Mucosa of descending colon (tissue), 3 donors: ENCODE results near the gene C19orf47. TPM values are rescaled to one million over a fixed set of nuclear protein-coding genes. Genes with fewer than 3 reads are reported as not detected.
A peak's percentile ranks its signal among the peaks of the same experiment; 100 is the strongest.

ENCODE experiments used
- ATAC-seq: fragments of 200-7000 bp; cut with Tn5 transposase; one replicate; pipeline ENCODE4 v1.9.1; 2020; ENCODE audit warnings: mild to moderate bottlenecking, moderate library complexity
- DNase-seq, 3 donors: peaks; one replicate each; pipeline ENCODE4 v3.0.0-alpha.2; 2020
- H3K36me3 ChIP-seq: fragments of 200-600 bp; one replicate; pipeline ENCODE4 v1.8.0; 2021; ENCODE audit warnings: low read depth, mild to moderate bottlenecking
- H3K4me1 ChIP-seq: fragments of 200-600 bp; one replicate; pipeline ENCODE4 v1.8.0; 2021; ENCODE audit warnings: low read depth, mild to moderate bottlenecking
- H3K4me3 ChIP-seq: fragments of 200-600 bp; one replicate; pipeline ENCODE4 v1.8.0; 2021; ENCODE audit warnings: mild to moderate bottlenecking
- H3K9me3 ChIP-seq: fragments of 200-600 bp; one replicate; pipeline ENCODE4 v1.8.0; 2021; ENCODE audit warnings: mild to moderate bottlenecking
- intact Hi-C, 2 donors: fragments of 100-400 bp; cut with DNase I in 1 of 2; cut with micrococcal nuclease in 1 of 2; formaldehyde crosslinking; loops; one replicate each; pipeline versions ENCODE4 v1.11.0 to v1.11.1; 2022; cut with DNase I, micrococcal nuclease
- total RNA-seq, 3 donors: library from RNA; stranded (reverse); fragmentation: NEBNext Ultra II Directional in 2 of 3; extraction: Animal tissue kit (Norgen Biotek cat#: 25700) in 2 of 3; gene quantifications; one replicate each; pipeline versions ENCODE4 v1.2.1 to v1.2.4, GENCODE V29; 2021 to 2023
- TF ChIP-seq, protein P1 (sequence below): fragments of 200-600 bp; IDR thresholded peaks from one replicate; pipeline ENCODE4 v1.8.0; 2022; ENCODE audit warnings: antibody characterized with exemption, mild to moderate bottlenecking
- donor health status: DM: no; HTN: no; CAD: no; lungs with moderate emphysema.
- donor health status: DM: no; HTN: no; CAD: no.
- donor health status: DM: no; HTN: yes; CAD: no.

C19orf47 gene
- total RNA-seq, 3 donors from 2014 or later, result 12.1 to 21.2 (median 12.5) TPM

DNA sequence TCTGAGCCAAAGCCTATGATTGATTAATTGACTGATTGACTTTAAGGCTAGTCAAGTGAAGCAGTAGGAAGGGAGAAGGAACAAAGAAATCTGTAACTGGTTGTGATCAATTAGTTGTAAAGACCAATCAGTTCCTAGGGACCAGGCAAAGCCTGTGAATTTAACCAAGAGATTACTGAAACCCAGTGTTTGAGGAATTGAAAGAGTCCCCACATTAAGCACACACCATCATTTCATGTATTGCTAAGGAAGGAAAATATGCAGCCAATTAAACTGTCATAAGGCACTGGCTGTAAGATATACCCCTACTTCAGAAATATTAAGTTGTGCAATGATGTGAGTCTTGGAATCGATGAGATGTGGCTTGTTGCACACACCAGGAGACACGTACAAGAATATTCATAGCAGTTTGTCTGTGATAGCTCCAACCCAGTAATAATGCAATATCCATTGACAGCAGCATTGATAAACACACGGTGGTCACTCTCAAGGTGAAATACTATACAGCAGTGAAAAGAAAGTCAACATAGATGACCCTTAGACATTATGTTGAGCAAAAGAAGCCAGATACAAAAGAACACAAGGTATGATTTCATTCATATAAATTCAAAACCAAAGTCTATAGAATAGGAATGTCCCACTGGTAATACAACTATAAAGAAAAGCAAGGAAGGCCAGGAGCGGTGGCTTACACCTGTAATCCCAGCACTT, 9.0 kb downstream of the C19orf47 start:
- Histone ChIP-seq H3K36me3 (no peaks in the 10 kb centered on the region), H3K9me3 (no peaks in the 10 kb centered on the region), H3K4me1 (no peaks in the 10 kb centered on the region), H3K4me3 (no peak overlapping the region)
- intact Hi-C loops, result no loop called here
- TF ChIP-seq, protein P1, sequence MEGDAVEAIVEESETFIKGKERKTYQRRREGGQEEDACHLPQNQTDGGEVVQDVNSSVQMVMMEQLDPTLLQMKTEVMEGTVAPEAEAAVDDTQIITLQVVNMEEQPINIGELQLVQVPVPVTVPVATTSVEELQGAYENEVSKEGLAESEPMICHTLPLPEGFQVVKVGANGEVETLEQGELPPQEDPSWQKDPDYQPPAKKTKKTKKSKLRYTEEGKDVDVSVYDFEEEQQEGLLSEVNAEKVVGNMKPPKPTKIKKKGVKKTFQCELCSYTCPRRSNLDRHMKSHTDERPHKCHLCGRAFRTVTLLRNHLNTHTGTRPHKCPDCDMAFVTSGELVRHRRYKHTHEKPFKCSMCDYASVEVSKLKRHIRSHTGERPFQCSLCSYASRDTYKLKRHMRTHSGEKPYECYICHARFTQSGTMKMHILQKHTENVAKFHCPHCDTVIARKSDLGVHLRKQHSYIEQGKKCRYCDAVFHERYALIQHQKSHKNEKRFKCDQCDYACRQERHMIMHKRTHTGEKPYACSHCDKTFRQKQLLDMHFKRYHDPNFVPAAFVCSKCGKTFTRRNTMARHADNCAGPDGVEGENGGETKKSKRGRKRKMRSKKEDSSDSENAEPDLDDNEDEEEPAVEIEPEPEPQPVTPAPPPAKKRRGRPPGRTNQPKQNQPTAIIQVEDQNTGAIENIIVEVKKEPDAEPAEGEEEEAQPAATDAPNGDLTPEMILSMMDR, result no peak
- no peak for DNase-seq
- ATAC-seq, result no peak

DNA sequence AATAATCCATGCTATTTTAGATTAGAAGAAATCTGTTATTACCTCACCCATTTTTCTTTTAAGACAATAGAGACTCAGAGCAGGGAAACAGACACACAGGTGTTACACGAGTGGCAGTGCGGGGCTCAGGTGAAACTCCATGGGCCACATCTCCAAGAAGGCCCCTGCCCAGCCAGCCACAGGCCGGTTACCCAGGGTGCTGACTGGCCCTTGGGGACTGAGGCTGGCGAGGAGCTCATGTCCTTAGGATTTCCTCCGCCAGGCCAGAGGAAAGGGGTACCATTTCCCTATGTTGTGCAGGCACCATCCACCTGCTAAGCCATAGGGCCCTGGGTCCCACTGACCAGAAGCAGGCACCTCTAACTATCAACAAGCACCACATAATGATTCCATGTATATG, 10.6 kb downstream of the C19orf47 start:
- ATAC-seq (no peak), DNase-seq (peak in 1 of 3 donors; percentile 8)
- intact Hi-C loops, result no loop called here
- TF ChIP-seq, protein P1, result no peak
- H3K36me3 ChIP-seq, result peaks cover 6% of the 10 kb centered on the region
- no peaks in the 10 kb centered on the region for H3K4me1 ChIP-seq
- H3K4me3 ChIP-seq, result no peak overlapping the region
- no peaks in the 10 kb centered on the region for H3K9me3 ChIP-seq

DNA sequence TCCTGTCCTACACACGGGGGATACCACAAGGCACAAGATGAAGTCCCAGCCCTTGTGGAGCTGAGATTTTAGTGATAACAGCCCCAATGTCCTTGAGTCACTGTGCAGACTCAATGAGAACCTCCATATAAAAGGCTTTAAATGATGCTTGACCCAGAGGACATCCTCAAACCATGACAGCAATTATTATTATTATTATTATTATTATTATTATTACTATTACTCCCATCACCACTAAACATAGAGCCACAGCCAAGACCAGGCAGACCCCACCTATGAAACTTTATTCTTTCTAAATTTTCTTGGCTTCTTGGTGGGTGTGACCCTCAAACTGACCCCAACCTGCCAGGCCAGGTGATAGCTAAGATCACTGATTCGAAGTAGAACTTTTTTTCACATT, 11.1 kb downstream of the C19orf47 start:
- TF ChIP-seq, protein P1, result no peak
- H3K36me3 ChIP-seq, result peaks cover 6% of the 10 kb centered on the region

DNA sequence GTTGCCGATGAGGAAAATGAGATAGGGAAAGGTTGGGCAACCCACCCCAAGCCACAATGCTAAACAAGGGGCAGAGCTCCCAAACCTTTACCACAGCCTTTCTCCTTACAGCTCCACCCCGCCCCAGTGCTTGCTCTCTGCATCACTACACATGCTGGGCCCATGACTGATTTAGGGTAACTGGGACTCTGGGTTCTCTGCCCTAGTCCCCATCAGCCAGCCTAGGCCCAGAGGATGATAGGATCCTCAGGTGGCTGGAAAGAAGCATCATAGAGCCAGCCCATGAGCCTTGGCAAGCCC, 11.6 kb downstream of the C19orf47 start:
- no peak for ATAC-seq
- H3K4me1 ChIP-seq, result no peaks in the 10 kb centered on the region
- TF ChIP-seq, protein P1, result no peak
- H3K36me3 ChIP-seq, result peaks cover 6% of the 10 kb centered on the region
- DNase-seq, result no peak
- intact Hi-C loops, result no loop called here
- H3K9me3 ChIP-seq, result no peaks in the 10 kb centered on the region
- no peak overlapping the region for H3K4me3 ChIP-seq

More for the DNA sequence above, 11.1 kb downstream of the C19orf47 start:
- Histone ChIP-seq H3K4me3 (no peak overlapping the region), H3K4me1 (no peaks in the 10 kb centered on the region), H3K9me3 (no peaks in the 10 kb centered on the region)
- DNase-seq (no peak), ATAC-seq (no peak)
- intact Hi-C loops, result no loop called here

DNA sequence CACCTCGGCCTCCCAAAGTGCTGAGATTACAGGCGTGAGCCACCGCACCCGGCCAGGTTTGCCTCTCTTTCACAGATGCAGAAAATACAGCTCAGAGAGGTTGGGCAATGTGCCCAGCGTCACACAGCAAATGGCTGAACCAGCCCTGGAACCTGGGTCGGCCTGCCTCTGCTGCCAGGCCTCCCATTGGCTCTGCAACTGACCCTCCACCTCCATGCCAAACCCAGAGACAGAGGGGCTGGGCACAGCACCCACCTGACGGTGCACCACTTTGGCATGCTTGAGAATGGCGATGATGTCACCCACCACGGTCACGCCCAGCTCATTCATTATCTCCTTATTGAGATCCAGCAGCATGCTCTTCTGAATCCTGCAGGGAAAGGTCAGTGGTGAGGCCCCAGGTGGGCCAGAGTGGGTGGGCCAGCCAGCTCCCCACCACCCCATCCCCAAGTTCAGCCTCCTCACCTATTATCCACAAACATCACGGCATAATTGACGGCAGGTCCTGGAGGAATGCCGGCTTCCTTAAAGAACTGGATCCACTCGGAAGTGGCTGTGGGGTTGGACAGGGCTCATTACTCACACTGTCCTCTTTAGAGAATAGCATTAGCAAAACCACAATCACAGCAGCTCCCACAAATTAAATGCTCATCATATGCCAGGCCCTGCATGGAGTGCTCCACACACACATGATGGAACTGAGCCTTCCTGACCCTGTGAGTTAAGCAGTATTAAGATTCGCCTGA, 12.2 kb downstream of the C19orf47 start:
- DNase-seq (peak in 1 of 3 donors; percentile 4), ATAC-seq (no peak)
- H3K4me3 ChIP-seq, result no peak overlapping the region
- TF ChIP-seq, protein P1, result no peak
- H3K4me1 ChIP-seq, result no peaks in the 10 kb centered on the region
- intact Hi-C loops, result no loop called here
- H3K9me3 ChIP-seq, result no peaks in the 10 kb centered on the region
- H3K36me3 ChIP-seq, result peaks cover 6% of the 10 kb centered on the region
